OCI-LY7 (cell line): Measurements from ENCODE around the gene ORC1.

Source experiments
- EZH2phosphoT487 ChIP-seq: fragments of 200-600 bp; sonication (generic); IDR thresholded peaks from 2 replicates; pipeline ENCODE4 v1.6.1; 2018; ENCODE audit warnings: low read depth, borderline replicate concordance, mild to moderate bottlenecking, mixed run types, antibody characterized with exemption, low read length, moderate library complexity, mixed read lengths
- TF ChIP-seq, protein P1 (sequence below): fragments of 200-600 bp; sonication (generic); conservative IDR thresholded peaks from 2 replicates; pipeline ENCODE4 v1.5.1; 2014; ENCODE audit warnings: mild to moderate bottlenecking, antibody characterized with exemption, low read length, moderate library complexity, mixed read lengths

DNA sequence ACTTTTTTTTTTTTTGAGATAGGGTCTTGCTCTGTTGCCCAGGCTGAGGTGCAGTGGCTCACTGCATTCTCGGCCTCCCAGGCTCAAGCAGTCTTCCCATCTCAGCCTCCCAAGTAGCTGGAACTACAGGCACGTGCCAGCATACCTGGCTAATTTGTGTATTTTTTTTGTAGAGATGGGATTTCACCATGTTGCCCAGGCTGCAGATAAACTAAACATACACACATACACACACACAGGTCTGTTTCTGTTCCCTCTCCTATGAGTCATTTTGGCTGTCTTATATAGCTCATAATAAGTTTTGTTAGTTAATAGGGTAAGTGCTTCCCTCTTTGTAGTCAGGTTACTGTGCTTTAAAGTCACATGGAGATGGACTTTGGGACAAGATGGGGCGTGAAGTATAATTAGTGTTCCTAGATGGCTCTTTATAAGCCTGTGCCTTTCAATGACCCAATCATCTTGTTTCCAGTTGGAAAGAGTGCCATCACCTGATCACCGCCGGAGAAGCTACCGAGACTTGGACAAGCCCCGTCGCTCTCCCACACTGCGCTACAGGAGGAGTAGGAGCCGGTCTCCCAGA lies 9.3 kb upstream of the ORC1 start:
- TF ChIP-seq, protein P1, sequence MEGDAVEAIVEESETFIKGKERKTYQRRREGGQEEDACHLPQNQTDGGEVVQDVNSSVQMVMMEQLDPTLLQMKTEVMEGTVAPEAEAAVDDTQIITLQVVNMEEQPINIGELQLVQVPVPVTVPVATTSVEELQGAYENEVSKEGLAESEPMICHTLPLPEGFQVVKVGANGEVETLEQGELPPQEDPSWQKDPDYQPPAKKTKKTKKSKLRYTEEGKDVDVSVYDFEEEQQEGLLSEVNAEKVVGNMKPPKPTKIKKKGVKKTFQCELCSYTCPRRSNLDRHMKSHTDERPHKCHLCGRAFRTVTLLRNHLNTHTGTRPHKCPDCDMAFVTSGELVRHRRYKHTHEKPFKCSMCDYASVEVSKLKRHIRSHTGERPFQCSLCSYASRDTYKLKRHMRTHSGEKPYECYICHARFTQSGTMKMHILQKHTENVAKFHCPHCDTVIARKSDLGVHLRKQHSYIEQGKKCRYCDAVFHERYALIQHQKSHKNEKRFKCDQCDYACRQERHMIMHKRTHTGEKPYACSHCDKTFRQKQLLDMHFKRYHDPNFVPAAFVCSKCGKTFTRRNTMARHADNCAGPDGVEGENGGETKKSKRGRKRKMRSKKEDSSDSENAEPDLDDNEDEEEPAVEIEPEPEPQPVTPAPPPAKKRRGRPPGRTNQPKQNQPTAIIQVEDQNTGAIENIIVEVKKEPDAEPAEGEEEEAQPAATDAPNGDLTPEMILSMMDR: no peak
- no peak for TF ChIP-seq EZH2phosphoT487
